ENCODE data around the gene TMEM231.
"Not testable (repeated sequence)": the region's sequence is repeated elsewhere in the genome, so short reads cannot be mapped to it uniquely, and the experiment has no call there.

The TMEM231 gene

DNA sequence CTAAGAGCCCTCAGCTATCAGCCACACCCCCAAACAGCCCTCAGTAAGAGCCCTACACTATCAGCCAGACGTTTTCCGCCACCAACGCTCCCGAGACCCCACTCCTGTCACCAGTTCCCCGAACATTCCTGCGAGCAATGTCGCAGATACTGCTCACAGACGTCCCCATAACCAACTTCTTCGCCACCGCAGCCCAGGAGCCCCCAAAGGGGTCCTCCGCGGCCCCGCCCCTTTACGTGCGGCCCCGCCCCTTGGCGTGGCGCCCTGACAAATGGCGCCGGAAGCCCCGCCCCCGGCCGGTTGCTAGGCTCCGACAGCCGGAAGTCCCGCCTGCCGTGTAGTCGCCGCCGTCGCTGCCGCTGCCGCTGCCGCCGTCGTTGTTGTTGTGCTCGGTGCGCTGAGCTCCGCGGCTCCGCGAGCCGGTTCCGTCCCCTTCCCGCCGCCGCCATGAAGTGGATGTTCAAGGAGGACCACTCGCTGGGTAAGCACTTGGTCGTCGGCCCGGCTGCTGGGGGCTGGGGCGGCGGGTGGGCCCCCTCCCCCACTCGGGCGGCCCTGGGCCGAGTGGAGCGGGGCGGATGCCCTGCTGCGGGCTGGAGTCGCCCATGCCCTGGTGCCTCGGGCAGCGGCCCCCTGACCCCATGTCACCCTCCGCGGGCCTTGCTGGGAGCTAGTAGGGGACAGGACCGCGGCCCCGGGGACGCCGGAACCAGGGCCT lies 10.1 kb upstream of the TMEM231 start, which contains the start of gene GABARAPL2:
Gene GABARAPL2, plus strand, starts transcription at position 340 of the 718 bp plus-strand sequence. Its CDS starts 108 bp downstream, at position 448.
- DNase-seq, result peak; percentile 89

DNA sequence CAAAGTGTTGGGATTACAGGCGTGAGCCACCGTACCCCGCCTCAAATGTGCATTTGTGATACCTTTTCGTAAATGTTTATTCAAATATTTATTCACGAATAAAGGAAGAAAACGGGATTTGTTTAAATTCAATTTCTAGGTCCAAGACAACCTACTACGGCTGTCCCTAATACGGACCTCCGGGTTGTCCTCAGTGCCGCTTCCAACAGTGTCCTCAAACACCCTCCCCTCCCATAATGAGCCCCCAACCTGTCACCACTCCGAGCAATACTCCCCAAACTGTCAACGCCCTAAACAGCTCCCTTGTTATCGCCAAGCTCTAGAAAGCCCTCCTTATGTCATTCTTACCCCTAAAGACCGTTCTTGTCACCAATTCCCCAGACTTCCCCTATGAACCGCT lies 9.6 kb upstream of the TMEM231 start:
- DNase-seq, result no peak

DNA sequence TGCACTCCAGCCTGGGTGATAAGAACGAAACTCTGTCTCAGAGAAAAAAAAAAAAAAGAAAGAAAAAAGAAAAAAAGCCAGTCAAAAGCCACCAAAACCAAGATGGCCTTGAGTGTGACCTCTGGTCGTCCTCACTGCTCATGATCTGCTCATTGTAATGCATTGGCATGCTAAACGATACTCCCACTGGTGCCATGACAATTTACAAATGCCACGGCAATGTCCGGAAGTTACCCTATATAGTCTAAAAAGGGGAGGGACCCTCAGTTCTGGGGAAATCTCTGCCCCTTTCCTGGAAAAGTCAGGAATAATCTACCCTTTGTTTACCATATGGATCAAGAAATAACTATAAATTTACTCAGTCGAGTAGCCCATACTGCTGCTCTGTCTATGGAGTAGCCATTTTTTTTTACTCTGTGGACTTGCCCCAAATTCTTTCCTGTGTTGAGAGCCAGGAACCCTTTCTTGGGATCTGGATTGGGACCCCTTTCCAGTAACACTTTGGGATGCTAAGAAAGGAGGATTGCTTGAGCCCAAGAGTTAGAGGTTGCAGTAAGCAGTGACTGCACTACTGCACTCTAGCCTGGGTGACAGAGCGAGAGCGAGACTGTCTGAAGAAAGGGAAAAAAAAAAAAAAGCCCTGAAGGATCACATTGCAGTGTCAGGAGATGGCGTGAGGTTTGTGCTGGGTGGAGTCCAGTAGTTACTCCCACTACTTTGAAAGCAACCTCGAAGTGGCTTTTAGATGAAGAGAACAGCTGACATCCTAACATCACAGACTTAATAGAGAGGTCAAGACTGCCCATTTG lies 3.7 kb upstream of the TMEM231 start:
- no peak for DNase-seq

DNA sequence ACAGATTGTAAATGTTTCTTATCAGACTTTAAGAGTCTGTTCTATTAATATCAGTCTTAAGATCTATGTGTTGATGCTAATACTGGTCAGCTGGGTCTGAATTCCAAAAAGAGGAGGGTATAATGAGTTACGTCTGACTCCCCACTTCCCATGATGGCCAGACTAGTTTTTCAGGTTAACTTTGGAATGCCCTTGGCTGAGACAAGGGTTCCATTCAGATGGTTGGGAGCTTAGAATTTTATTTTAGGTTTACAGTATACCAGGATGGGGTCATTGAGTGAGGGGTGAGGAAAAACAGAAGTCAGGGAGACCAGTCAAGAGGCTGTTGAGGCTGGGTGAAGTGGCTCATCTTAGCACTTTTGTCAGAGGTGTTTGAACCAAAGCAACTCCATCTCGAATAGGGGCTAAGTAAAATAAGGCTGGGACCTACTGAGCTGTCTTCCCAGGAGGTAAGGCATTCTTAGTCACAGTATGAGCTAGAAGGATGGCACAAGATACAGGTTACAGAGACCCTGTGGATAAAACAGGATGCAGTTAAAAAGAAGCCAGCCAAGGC lies 2.9 kb upstream of the TMEM231 start:
- no peak for DNase-seq

DNA sequence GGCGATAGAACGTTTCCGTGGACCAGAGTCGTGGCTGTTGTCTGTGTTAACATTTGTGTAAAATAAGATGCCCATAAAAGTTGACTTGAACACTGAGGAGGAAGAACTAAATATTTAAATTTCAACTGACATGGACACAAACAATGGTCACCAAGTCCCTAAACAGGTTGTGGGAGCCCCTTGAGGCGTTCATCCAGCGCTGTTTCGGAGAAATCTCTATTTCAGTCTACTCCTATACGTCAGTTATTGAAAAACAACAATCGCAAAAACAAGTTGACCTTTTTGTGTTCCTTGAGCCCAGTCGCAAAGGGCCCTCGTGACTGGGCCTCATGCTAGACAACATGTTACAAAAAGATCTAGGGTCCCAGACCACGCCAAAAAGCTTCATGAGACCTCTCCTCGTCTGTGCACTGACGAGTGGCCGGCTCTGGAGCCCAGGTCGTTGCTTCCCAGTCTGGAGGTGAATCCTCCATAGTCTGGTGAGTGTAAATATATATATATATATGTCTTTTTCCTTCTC lies 439 bp upstream of the TMEM231 start:
- no peak for DNase-seq

DNA sequence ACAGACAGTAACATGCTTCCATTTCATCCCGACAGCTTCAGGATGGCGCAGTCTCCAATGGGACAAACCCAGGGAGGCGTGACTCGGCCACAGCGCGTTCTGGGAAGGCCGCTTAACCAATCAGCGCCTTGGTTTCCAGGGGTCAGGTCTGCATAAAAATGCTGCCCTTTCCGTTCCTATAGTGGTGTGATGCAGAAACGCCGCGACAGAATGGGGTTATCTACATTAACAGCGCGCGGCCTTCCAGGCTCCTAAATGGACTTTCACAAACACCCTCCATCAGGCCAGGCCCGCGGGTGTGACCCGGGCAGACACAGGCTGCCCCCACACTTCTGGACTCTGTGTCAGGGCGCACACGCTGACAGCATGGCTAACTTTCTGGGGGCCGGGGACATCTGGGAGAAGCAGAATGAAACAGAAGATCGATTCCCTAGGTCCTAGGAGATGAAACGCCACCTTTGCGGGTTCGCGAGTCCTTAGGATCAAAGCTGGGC lies 792 bp downstream of the TMEM231 start:
- DNase-seq, result no peak

DNA sequence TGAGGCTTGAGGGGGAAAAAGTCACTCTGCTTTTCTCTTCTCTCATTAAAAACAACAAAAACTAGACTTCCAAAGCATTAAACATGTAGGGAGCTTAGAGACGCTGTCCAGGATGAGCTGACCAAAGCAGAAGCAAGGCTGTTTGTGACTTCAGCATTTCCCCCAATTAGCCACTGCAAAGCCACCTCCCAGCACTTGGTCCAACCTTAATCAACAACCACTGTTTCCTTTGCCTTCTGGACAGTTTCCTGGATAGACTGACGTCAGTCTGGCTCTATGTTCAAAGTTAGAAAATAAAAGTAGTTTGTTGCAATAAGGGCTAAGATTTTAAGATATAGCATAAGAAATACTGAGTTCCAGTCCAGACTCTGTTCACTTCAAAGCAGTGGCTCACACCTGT lies 3.1 kb downstream of the TMEM231 start:
- DNase-seq, result no peak

DNA sequence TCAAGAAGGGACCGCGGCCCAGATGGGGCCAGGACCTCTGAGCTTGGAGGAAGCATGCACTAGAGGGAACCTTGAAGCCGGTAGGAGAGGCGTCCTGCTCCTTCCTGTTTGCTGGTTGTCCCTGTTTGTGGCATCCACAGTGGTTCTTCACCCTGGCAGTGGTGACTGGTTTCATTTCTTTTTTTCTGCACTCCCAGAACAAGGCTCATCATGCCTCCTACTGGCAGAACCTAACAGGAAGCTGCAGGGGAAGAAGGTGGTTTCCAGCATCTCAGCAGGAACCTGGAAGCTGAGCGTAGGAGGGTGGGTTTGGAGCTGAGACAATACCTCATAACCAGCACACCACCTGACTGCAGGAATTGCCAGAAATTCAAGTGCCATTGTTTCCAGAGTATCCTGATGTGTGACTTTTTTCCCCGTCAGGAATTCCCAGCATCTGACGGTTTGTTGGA lies 5.8 kb downstream of the TMEM231 start:
- no peak for DNase-seq

DNA sequence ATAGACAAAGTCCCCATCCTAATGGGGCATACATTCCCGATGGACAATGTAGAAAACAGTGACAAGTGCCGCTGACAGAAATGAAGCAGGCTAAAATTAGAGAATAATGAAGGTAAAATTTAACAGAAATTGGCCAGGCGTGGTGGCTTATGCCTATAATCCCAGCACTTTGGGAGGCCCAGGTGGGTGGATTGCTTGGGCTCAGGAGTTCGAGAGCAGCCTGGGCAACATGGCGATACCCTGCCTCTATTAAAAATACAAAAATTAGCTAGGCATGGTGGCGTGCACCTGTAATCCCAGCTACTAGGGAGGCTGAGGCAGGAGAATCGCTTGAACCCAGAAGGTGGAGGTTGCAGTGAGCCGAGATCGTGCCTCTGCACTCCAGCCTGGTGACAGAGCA lies 7.6 kb downstream of the TMEM231 start:
- not testable (repeated sequence) for DNase-seq

DNA sequence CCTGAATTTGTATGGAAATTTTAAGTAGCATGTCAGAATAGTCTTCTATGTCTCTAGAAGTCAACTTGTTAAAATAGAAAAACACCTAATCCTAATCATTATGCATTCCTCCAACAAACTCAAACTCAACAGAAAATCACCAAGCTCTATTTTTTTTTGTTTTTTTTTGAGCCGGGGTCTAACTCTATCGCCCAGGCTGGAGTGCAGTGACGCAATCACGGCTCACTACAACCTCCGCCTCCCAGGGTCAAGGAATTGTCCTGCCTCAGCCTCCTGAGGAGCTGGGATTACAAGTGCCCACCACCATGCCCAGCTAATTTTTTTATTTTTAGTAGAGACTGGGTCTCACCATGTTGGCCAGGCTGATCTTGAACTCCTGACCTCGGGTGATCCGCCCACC lies 9.8 kb downstream of the TMEM231 start:
- DNase-seq, result no peak

DNA sequence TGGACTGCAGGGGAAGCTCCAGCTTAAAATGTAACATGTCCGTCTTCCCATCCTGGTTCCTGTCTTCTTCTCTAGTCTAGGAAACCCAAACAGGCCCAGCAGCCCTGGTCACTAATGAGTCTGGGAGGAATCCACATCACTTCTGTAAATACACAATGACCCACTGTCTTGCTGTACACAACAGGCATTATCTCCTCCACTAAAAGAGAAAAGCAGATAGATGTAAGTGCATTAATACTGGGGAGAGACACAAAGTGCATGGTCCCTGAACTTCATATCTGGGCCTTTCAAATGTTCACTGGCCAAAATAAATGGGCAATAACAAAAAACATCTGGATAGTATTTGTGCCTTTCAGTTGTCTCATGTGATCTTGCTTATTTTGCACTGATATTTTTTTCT lies 10.2 kb downstream of the TMEM231 start:
- DNase-seq, result not testable (repeated sequence)

DNA sequence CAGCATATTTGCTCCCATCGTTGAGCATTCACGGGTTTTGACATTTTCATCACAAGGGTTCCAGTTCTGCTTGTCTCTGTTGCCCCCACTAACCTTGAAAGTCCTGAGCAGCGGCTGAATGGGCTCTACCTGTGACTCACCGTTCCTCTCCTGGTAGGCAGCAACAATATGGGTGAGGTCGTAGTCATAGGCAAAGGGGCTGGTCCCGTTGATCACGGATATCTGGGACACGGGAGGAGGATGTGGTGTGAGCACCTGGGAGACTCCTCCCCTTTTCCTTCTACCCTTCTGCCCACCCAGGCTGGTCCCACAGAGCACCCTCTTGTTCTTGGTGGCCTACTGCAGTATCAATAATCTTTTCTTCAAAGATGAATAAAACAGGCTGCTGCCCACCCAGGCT lies 13.6 kb downstream of the TMEM231 start:
- not testable (repeated sequence) for DNase-seq

DNA sequence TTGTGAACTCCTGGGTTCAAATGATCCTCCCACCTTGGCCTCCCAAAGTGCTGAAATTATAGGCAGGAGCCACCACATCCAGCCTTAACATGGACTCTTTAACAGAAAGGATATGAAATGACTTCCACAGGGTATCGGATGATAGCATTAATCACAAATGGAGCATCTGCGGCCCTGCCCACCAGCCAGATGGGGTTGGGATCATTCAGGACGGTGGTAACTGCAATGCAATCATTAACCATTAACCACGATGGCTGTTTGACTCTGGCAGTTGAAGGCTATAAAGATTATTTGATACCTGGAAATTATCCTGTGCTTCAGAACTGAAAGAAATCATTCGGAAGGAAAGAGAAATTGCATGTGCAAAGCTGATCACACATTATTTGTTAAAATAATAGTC lies 14.8 kb downstream of the TMEM231 start:
- no peak for DNase-seq

DNA sequence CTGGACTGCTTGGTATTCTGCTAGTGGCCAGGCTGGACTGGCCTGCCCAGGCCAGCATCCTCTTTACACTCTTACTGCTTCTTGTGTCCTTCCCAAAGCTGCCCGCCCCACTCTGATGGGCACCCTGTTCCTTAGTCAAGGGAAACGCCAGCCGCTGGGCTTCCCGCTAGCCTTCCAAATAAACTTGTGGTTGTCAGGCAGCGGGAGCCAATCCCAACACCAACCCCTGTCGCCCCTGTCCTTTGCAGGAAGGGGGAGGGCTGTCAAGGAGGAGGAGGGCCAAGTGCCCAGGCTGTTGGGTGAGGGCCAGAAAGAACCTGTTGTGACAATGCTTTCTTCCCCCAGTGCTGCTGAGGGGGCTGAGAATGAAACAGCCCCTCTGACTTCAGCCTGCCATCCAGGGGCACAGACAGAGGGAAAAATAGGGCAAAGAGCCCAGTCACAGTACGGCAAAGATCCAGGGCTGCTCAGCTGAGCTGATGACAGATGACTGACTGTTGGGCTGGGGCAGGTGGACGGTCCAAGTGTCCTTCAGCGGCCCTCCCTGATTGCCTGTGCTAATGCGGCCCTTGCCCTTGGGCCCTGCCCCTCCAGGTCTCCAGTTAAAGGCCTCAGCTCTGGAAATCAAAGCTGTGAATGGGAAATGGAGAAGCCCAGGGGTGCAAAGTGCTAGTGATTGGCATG lies 17.0 kb downstream of the TMEM231 start:
- DNase-seq, result not testable (repeated sequence)

DNA sequence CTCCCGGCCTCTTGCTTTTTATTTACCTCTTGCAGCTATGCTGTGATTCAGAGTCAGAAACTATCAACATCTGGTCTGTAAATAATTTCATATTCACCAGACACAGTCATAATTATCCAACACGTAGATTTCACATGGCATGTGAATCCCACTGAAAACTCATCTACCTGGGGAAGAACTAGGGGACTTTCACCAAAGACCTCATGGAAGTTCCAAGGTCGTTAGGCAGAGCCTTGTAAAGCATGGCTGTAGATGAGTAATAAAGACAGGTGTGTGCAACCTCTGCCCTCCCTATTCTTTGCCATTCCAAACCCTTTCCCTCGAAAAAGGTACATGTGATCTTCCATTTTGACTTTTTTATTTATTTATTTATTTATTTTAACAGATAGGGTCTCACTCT lies 18.3 kb downstream of the TMEM231 start:
- no peak for DNase-seq

DNA sequence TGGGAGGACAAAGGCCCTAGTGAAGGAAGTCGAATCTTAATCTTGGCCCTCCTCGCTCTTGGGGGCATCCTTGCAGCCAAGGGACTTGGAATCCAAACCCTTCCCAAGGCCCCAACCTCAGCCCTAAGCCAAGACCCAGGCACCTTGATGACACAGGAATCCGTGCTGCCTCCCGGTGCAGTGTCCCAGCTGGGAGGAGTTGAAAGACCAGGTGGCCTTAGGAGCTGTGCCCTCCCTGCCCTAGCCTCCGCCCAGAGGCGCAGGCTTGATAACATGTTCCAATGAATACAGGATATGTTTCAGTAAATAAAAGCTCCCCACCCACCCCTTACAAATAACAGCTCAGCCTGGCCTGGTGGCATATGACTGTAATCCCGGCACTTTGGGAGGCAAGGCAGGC lies 20.2 kb downstream of the TMEM231 start, which contains the start of gene CHST5:
Gene CHST5, minus strand, starts transcription at position 208 of the 400 bp plus-strand sequence. CDS start 5,724 bp downstream, outside the sequence.
- no peak for DNase-seq

DNA sequence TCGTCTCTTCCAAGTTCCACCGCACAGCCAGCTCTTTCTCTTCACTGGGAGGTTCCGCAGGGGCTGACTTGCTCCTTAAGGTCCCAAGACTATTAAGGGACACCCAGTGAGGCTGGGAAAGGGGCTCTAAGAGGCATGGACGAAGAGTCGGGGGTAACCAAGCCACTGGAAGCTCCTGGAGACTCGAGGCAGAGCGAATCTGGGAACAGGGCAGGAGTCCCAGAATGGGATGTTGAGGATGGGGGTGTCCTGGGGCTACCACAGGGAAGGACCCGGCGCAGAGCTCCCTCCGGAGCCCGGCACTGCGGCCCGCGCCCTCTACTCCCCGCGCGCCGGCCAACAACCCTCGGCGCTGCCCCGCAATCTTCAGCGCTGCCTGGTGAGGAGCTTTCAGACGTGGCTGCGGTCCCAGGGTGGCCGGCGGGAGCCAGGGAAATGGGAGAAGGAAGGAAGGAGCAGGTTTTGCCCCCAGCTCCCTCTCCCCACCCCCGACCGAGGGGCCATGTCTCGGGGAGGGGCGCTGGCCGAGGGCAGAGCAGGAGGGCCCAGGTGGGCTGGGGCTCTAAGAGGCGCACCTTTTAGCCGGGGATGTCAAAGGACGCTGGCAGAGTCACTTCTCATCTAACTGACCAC lies 20.7 kb downstream of the TMEM231 start:
- no peak for DNase-seq

DNA sequence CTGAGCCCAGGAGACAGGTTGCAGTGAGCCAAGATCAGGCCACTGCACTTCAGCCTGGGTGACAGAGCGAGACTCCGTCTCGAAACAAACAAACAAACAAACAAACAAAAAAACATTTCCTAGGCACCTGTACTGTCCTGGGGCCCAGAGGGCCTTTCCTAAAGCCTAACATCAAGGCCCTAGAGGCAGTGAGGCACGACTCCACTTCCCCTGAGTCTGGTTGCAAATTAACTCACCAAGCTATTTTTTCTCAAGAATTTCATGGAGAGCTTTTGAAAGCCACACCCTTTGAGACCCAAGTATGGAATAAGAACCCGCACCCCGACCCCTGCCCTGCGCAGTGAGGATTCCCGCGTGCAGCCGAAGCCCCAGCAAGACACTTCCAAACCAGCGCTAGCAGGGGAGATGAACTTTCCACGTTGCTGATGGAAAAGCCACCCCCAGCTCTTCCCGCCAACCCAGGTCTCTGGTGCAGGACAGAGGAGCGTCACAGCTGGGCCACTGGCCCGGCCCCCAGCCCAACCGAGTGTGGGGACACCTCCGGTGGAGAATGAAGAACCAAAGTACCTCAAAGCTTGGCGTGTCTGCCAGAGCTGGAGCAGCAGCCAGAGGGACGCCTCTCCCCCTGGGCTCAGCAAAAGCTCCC lies 21.4 kb downstream of the TMEM231 start:
- DNase-seq, result no peak

DNA sequence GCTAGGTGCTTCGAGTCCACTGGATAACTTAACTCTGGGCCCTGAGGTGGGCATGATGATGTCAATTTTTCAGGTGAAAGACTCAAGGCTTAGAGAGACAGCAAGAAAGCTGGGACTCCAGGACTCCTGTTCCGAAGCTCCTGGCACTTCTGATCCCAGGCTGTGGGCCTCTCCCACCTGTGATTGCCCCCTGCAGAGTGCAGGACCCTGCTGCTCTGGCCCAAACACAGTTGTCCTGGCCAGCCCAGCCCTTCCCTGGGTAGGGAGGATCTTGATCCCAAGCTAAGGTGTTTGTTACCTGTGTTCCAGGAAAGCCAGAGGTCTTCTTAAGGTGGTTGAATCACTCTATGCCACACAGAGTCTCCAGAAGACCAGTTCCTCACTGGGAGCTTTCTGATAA lies 23.3 kb downstream of the TMEM231 start:
- no peak for DNase-seq

DNA sequence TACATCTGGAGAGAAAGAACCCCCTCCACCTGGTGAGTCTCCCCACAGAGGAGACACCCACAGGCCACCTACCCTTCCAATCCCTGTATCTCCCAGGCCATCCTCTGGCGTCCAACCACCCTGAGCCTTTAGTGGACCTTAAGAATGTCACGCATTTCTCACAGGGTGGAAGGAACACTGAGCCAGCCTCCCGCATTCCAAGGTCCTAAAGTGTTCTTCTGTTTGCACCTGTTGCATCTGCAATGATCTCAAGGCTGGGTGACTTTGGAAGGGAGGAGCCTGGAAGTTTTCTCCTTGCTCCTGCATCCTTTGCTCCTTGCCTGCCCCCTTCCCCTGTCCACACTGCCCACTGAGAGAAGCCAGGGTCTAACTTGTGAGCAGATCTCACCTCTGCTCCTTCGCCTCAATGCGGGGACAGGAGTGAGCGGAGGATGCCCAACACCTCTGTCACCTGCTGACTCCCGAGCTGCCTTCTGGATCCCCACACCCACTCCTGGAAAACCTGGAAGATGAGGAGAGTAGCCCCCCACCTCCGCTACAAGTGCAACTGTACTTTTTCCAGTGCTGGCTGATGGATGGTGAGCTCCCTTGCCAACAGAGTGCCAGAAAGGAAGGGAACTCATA lies 23.8 kb downstream of the TMEM231 start:
- no peak for DNase-seq

DNA sequence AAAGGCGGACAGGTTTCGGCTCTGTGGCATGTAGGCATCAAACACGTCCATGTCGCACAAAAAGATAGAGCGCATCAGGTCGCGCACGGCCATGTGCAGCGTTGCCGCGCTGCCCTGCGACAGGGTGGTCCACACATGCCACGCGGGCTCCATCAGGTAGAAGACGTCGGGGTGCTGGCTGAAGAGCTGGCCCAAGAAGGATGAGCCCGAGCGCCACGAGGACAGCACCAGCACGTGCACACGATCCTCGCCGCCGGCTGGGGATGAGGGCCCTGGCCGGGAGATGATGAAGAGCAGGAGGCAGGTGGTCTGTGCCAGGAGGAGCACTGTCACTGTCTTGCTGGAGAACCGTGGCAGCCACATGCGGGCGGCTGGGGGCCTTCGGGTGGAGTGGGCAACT lies 26.1 kb downstream of the TMEM231 start:
- DNase-seq, result no peak
